NCI-H2227 (cell line): ENCODE results near the gene SMKR1.
A peak's percentile ranks its signal among the peaks of the same experiment; 100 is the strongest.
"Not testable (repeated sequence)": the region's sequence is repeated elsewhere in the genome, so short reads cannot be mapped to it uniquely, and the experiment has no call there.

Experiments
- DNase-seq: peaks from one replicate; lab custom pipeline; 2025; ENCODE audit not compliant: unreplicated experiment; lab: John Stamatoyannopoulos, UW

The SMKR1 gene

DNA sequence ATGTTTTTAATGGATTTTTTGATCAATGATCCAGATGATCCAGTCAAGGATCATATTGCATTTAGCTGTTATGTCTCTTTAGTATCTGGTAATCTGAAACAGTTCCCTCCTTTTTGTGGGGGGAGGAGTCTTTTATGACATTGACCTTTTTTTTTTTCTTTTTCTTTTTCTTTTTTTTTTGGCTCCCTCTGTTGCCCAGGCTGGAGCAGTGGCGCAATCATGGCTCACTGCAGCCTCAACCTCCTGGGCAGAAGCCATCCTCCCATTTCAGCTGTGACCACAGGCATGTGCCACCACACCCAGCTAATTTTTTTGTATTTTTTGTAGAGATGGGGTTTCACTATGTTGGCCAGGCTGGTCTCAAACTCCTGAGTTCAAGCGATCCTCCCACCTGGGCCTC is 22.1 kb downstream of the SMKR1 start:
- DNase-seq: not testable (repeated sequence)

DNA sequence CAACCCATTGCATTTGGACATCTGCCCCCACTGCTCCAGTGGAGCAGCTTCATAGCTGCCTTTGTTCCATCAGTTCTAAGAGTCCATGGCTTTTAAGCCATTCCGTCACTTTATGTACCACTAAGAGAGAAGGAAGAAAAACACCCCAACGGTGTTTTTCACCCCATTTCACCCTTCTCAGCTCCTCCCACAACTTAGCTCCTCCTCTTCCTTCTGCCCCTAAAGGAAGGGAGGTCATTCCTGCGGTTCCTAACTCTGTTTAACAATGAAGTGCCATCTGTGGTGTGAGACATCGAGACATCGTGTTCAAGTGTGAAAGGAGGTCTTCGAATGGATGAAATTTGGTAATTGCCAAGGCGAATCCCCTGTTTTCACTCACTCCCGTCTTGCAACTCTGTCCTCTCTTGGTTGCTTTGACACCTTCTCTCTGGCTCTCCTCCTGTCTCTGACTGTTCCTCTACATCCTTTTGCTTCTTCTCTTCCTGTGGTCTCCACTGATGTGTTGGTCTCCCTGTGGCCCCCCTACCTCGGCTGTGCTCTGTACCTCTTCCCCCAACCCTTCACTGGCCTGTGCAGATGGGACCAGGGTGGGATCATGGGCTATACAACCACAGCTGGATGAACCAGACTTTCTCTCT is 23.0 kb downstream of the SMKR1 start:
- DNase-seq: no peak

- DNase-seq: no peak
Measured at GRCh38 chr7:129529643-129530042, 27.3 kb downstream of the SMKR1 start.

DNA sequence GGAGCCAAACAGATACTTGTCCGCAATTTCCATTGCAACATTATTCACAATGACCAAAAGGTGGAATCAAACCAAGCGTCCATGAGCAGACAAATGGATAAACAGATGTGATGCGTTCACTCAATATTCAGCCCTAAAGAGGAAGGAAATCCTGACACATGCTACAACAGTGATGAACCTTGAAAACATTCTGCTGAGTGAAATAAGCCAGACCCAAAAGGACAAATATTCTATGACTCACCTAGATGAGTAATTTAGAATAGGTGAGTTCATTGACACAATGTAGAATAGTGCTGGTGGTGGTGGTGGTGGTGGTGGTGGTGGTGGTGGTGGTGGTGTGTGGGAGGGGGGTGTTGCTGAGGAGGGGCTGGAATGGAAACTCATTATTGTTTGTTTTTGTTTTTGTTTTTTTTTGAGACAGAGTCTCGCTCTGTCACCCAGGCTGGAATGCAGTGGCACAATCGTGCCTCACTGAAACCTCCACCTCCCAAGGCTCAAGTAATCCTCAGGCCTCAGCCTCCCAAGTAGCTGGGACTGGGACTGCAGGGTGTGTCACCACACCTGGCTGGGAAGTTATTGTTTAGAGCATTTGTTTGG is 28.6 kb downstream of the SMKR1 start:
- no peak for DNase-seq

- no peak for DNase-seq
Measured at GRCh38 chr7:129531721-129532120, 29.4 kb downstream of the SMKR1 start.

DNA sequence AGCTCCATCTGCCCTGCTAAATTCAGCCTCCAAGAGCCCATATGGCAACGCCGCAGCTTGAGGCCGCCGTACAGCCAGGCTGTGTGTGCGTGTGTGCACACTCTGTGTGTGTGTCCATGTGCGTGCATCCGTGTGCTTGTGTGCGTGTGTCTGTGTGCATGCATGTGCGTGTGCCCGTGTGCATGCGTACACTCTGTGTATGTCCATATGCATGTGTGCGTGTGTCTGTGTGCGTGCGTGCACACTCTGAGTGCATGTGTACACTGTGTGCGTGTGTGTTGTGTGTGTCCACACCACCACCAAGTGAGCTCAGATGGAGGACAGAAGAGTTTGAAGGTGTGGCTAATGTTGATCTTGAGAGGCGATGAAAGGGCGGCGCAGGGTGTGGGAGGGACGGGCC is 30.0 kb downstream of the SMKR1 start:
- DNase-seq: no peak

DNA sequence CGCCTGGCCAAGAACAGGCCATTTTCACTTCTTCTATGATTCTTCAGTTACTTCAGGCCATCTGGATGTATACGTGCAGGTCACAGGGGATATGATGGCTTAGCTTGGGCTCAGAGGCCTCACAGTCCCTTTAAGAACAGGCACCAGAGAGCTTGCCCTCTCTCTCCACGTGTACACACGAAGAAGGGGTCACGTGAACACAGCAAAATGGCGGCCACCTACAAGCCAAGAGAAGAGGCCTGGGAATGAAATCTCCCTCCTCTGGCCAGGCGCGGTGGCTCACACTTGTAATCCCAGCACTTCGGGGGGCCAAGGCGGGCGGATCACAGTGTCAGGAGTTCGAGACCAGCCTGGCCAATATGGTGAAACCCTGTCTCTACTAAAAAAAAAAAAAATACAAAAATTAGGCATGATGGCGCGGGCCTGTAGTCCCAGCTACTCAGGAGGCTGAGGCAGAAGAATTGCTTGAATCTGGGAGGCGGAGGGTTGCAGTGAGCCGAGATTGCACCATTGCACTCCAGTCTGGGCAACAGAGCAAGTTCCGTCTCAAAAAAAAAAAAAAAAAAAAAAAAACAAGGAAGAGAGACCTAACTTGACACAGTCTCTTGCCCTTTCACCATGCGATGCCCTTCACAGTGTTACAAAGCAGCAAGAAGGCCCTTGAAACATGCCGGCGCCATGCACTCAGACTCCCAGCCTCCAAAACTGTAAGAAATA is 32.4 kb downstream of the SMKR1 start:
- DNase-seq: not testable (repeated sequence)

DNA sequence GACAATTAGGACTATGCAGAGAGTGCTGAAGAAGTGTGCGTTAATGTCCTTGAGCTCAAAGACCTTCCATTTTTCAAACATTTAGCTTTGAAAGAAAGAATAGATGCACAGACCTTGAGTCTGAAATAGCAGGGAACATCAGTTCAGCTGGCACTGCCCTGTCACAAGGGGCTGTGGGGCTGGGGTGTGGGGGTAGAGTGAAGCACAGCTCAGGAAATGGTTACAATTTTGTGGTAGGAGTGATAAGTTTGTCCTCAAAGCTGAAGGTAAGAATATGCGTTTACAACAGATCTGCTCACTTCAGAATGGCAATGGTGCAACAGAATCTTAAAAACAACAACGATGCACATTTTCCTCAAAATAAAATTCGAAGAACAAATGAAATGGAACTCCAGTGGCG is 33.6 kb downstream of the SMKR1 start:
- no peak for DNase-seq

- DNase-seq: no peak
Measured at GRCh38 chr7:129536323-129536722, 34.0 kb downstream of the SMKR1 start.

- no peak for DNase-seq
Measured at GRCh38 chr7:129538790-129539189, 36.5 kb downstream of the SMKR1 start.

DNA sequence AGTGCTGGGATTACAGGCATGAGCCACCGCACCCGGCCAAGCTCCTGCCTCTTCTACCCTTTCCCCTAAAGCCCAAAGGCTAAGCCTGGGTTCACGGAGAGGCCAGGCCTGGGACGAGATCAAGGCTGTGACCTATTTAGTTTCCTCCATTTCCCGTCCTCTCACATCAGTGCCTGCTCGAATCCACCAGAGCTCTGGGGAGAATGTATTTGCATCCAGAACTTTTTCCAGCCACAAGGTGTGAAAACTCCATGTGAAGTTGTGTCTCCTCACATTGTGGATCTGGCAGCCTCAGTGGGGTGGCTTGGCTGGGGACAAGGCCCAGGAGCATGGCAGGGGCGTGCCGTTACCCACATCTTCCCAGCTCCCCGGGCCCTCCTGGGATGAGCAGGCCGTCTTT is 38.0 kb downstream of the SMKR1 start:
- no peak for DNase-seq

- DNase-seq: no peak
Measured at GRCh38 chr7:129544700-129545099, 42.4 kb downstream of the SMKR1 start.

DNA sequence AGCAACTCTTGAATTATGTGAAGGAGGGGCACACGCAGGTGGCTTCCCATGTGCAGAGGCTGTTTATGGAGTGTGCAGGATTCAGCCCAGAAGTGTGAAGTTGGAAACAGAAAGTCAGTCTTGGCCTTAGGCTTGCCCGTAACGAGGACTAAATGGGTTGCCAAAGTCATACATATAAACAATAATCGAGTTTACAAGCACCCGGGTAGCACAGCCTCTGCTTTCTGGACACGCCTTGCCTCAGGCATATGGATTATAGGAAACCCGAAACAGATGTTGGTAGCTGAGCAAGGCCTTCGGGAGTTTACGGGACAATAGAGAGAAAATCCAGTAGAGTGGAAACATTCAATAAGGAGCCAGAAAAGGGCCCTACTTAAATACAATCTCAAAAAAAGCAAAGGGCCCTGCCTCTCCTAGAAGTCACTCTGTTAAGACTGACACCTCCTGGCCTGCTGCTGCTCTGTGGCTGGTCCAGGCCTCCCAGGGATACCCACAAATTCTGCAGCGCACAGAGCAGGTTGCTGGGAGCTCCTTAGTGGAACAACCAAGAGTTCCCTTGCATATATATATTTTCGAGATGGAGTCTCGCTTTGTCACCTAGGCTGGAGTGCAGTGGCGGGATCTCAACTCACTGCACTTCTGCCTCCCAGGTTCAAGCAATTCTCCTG is 48.5 kb downstream of the SMKR1 start:
- no peak for DNase-seq

- peak; percentile 91 for DNase-seq
Measured at GRCh38 chr7:129553899-129554461, 51.6 kb downstream of the SMKR1 start.

DNA sequence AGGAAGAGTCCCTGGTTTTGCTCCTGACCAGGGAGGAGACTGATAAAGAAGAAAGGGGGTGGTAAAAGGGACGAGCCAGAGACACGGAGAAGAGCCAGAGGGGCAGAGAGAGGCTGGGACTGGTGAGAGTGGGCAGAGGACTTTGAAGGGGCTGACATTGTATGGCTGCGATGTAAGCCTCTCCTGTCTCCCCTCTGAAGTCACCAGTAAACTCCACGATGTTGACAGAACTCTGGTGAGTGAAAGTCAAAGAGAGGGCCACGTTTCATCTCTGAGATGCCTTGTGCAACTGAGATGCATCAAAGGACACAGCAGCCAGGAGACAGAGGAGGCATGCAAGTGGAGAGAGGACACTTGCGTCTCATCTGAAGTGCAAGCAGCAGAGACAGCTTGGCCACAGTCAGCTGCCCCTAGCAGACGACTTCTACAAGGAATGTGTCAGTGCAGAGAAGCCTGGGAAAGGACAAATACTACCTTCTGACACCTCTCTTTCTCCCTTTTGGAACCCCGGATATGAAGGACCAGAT is 54.3 kb downstream of the SMKR1 start:
- DNase-seq: no peak

GRCh38 chr7:129557686-129558481 is 55.6 kb downstream of the SMKR1 start:
- peak; percentile 43 for DNase-seq

- no peak for DNase-seq
Measured at GRCh38 chr7:129559564-129559963, 57.2 kb downstream of the SMKR1 start.

DNA sequence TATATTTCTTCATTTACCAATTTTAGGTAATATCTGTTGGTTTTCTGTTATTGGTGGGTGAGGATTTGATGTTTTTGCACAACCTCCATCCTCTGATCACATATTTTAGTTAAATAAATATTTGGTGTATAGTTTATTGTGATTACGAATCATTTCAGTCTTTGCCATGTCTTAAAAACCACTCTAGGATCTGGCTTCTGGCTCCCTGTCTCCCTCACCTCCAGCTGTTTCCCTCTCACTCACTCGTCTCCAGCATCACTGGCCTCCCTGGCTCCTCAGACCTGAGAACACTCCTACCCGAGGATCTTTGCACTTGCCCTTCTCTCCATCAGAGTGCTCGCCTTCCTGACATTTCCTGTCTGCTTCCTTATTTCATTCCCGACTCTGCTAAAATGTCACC is 58.5 kb downstream of the SMKR1 start:
- no peak for DNase-seq

DNA sequence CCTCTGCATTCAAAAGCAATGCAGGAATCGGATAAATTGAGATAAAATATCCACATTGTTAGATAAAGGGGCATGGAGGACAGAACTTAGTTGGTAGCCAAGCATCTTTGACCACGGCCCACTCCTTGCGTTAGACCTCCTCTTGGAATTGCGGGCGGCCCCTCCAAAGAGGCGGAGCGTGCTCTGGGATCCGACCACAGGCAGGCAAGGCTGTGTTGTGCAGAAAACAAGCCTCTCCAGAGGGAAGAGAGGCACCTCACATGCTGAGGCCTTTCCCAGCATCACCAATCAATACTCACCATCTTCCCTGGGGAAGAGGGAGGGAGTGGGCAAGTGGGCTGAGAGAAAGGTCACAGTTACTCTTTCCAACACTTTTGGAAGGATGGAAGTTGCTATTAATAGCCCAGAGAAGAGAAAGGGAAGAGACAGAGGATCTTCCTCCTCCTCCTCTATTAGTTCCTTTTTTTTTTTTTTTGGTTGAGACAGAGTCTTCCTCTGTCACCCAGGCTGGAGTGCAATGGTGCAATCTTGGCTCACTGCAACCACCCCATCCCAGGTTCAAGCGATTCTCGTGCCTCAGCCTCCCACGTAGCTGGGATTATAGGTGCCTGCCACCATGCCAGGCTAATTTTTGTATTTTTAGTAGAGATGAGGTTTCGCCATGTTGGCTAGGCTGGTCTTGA is 59.5 kb downstream of the SMKR1 start:
- DNase-seq: peak; percentile 76
